ENCODE results near the gene GLCE. TPM values are rescaled to one million over a fixed set of nuclear protein-coding genes. Genes with fewer than 3 reads are reported as not detected.

GLCE gene
- 49.5 TPM for total RNA-seq

GRCh38 chr15:69160141-69160993, at the start of gene GLCE:
Gene GLCE (plus strand): TSS chr15:69160635. CDS start chr15:69255807, 95,172 bp downstream.
- DNase-seq = peak; percentile 94

- no peak for DNase-seq
These were observed 46.0 kb upstream of the GLCE start for GRCh38 chr15:69114331-69114928.

- no peak for DNase-seq
These were observed 45.4 kb upstream of the GLCE start for GRCh38 chr15:69115031-69115430.

- DNase-seq = no peak
These were observed 44.0 kb upstream of the GLCE start for GRCh38 chr15:69116391-69116790.

GRCh38 chr15:69117431-69117871, 43.0 kb upstream of the GLCE start:
- no peak for DNase-seq

- no peak for DNase-seq
These were observed 42.3 kb upstream of the GLCE start for GRCh38 chr15:69118089-69118488.

- DNase-seq = no peak
These were observed 41.4 kb upstream of the GLCE start for GRCh38 chr15:69119001-69119400.

- no peak for DNase-seq
These were observed 40.6 kb upstream of the GLCE start for GRCh38 chr15:69119683-69120395.

- DNase-seq = no peak
These were observed 39.7 kb upstream of the GLCE start for GRCh38 chr15:69120732-69121131.

- DNase-seq = no peak
These were observed 39.1 kb upstream of the GLCE start for GRCh38 chr15:69121198-69121828.

- no peak for DNase-seq
These were observed 35.2 kb upstream of the GLCE start for GRCh38 chr15:69125236-69125635.

GRCh38 chr15:69126054-69126469, 34.4 kb upstream of the GLCE start:
- DNase-seq = no peak

GRCh38 chr15:69127306-69127705, 33.1 kb upstream of the GLCE start:
- no peak for DNase-seq

- no peak for DNase-seq
These were observed 31.6 kb upstream of the GLCE start for GRCh38 chr15:69128667-69129311.

- no peak for DNase-seq
These were observed 28.8 kb upstream of the GLCE start for GRCh38 chr15:69131362-69132220.

GRCh38 chr15:69132430-69132829, 28.0 kb upstream of the GLCE start:
- DNase-seq = no peak

GRCh38 chr15:69132977-69133861, 27.2 kb upstream of the GLCE start:
- no peak for DNase-seq

GRCh38 chr15:69133862-69134519, 26.4 kb upstream of the GLCE start:
- DNase-seq = no peak

- DNase-seq = no peak
These were observed 25.6 kb upstream of the GLCE start for GRCh38 chr15:69134791-69135190.
